Placental epithelial cell (primary cell): Measurements from ENCODE around the gene CDC25A. TPM values are rescaled to one million over a fixed set of nuclear protein-coding genes. Genes with fewer than 3 reads are reported as not detected.

Source experiments
- small RNA-seq: library from RNA; depleted of rRNA; stranded (forward); fragments of <200 nt; gene quantifications from one replicate; pipeline ENCODE3, GENCODE V24; 2012
- total RNA-seq: library from RNA; depleted of rRNA; stranded (reverse); fragments of >200 nt; gene quantifications from 2 replicates; pipeline ENCODE4 v1.2.3, GENCODE V29; 2012

CDC25A gene
- 5.1 and 12.0 TPM in 2 replicates for total RNA-seq

DNA sequence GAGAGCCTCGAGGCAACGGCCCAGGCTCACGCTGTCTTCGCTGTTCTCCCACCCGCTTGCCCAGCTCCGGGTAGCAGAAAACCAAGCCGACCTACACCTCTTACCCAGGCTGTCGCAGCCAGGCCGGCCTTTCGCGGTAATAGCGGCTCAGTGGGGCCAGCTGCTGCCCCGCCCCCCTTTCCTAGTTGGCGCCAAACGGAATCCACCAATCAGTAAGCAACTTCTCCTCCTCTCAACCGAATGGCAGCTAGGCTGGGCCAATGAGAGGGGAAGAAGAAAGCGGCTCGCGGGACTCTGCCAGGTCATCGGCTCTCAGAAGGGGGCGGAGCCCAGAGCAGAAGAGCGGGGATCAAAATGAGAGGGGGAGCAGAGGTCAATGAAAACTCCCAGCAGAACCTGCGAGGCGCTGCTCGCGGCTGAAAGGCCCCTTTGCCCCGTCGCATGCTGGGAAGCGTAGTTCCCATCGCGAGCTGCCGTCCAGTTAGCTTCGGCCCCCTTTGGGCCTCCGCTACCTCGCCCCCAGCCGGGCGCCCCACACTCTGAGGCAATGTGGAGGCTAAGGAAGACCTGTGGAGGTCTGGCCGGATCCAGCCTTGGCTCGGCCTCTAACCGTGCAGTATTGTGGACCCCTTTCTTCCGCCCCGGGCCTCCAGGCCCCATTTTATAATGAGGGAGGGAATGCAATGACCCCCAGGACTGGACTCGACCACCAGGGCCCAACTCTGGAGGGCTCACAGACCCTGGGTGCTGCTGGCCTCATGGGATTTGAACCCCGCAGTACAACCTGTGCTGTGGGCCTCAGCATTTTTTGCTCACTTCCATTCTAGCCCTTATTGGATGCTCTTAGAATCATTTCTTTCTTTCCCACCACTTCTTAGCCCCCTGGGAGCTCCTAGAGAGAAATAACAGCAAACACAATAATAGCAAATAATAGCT lies at the start of gene CDC25A:
TSS of gene CDC25A (minus strand) at position 152 of the 936 bp plus-strand sequence. CDS start 470 bp downstream, outside the sequence.

GRCh38 chr3:48222616-48223513 lies 34.6 kb upstream of the CDC25A start, which contains the start of gene CAMP:
CAMP (plus strand) TSS chr3:48223495; CDS start chr3:48223512, 17 bp downstream.

Small RNA genes within 50 kb of the gene (small RNA-seq; reads per million reads assigned to genes)
- not detected for gene MIR4443
- gene NDUFB1P1 = not detected
- gene RNU7-128P = not detected
- gene SNRPFP4 = not detected

Other genes starting within 250 kb of the CDC25A start
- 79.3 and 124 TPM in 2 replicates for gene MAP4, start 172.0 kb downstream of the CDC25A start, total RNA-seq
- gene CAMP, start 35.1 kb upstream of the CDC25A start, total RNA-seq = not detected in 2 replicates
- gene ZNF589, start 52.7 kb upstream of the CDC25A start, total RNA-seq = 1.5 and 3.9 TPM in 2 replicates
- 48.5 and 49.5 TPM in 2 replicates for gene NME6, start 113.0 kb upstream of the CDC25A start, total RNA-seq
- not detected in 2 replicates for gene SPINK8, start 145.2 kb upstream of the CDC25A start, total RNA-seq
- gene FBXW12, start 183.8 kb upstream of the CDC25A start, total RNA-seq = under 0.01 TPM in 1 of 2 replicates, not detected in the other
- 52.4 and 100 TPM in 2 replicates for gene PLXNB1, start 241.7 kb upstream of the CDC25A start, total RNA-seq